Fibroblast of lung (primary cell): ENCODE data around the gene ITPRIPL2.

Source experiments
- EZH2 ChIP-seq: IDR thresholded peaks from 2 replicates; pipeline ENCODE4 v1.5.1; 2012; ENCODE audit warnings: low read length, control low read depth, mild to moderate bottlenecking; ENCODE audit errors: missing control alignments
- TF ChIP-seq, protein P1 (sequence below), 2 donors: IDR thresholded peaks in 1 of 2; conservative IDR thresholded peaks in 1 of 2; 1 replicate in 1 of 2; 2 replicates in 1 of 2; pipeline ENCODE4 v1.5.1; 2011 to 2012; ENCODE audit warnings: low read length in 2 of 2, control low read depth in 1 of 2, inconsistent platforms in 1 of 2, low read depth in 1 of 2, mild to moderate bottlenecking in 1 of 2

DNA sequence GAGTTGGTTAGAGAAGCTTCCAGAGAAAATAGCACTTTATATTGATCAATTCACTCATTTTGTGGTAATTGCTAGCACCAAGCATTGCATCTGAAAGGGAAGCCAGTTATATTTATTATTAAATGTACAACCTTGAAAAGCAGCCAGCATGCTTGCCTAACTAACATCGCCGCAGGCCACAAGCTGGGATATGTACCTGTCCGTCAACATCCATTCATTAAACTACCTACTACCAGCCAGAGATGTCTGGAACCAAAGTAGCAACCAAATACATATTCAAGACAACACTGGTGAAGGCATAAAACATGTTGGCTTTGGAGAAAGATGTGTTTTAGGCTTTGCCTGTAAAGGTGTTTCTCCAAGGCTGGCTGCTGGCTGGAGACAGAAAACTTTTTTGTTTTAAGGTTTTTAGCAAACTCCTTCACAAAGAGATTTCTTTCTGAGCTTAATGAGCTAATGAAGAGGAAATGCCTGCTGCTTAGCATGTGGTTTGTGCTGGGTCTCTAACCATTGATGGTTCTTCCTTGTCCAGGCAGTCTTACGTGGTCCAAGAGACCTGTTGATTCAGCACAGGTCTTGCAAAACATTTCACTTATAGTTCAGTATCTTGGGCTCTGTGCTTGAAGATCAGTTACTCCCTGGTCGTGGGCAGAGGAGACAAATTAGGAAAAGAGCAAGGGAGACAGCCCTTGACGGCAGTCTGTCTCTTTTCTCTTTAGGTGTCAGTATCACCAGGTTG, 3.1 kb downstream of the ITPRIPL2 start:
- TF ChIP-seq, protein P1, sequence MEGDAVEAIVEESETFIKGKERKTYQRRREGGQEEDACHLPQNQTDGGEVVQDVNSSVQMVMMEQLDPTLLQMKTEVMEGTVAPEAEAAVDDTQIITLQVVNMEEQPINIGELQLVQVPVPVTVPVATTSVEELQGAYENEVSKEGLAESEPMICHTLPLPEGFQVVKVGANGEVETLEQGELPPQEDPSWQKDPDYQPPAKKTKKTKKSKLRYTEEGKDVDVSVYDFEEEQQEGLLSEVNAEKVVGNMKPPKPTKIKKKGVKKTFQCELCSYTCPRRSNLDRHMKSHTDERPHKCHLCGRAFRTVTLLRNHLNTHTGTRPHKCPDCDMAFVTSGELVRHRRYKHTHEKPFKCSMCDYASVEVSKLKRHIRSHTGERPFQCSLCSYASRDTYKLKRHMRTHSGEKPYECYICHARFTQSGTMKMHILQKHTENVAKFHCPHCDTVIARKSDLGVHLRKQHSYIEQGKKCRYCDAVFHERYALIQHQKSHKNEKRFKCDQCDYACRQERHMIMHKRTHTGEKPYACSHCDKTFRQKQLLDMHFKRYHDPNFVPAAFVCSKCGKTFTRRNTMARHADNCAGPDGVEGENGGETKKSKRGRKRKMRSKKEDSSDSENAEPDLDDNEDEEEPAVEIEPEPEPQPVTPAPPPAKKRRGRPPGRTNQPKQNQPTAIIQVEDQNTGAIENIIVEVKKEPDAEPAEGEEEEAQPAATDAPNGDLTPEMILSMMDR (conservative IDR thresholded peaks at IDR 0.05 in 1 of 2, IDR thresholded peaks at IDR 0.05 in 1 of 2; ENCODE audit: low read depth in 1 of 2, low read length in 2 of 2), result no peak
- TF ChIP-seq EZH2, result no peak
